NCI-H510A treated with DMSO at 0.1 percent for 48 hours (cell line): ENCODE data around the gene LIF.

ENCODE experiments used
- DNase-seq: peaks from one replicate; lab custom pipeline; 2025; lab: John Stamatoyannopoulos, UW

Gene LIF

DNA sequence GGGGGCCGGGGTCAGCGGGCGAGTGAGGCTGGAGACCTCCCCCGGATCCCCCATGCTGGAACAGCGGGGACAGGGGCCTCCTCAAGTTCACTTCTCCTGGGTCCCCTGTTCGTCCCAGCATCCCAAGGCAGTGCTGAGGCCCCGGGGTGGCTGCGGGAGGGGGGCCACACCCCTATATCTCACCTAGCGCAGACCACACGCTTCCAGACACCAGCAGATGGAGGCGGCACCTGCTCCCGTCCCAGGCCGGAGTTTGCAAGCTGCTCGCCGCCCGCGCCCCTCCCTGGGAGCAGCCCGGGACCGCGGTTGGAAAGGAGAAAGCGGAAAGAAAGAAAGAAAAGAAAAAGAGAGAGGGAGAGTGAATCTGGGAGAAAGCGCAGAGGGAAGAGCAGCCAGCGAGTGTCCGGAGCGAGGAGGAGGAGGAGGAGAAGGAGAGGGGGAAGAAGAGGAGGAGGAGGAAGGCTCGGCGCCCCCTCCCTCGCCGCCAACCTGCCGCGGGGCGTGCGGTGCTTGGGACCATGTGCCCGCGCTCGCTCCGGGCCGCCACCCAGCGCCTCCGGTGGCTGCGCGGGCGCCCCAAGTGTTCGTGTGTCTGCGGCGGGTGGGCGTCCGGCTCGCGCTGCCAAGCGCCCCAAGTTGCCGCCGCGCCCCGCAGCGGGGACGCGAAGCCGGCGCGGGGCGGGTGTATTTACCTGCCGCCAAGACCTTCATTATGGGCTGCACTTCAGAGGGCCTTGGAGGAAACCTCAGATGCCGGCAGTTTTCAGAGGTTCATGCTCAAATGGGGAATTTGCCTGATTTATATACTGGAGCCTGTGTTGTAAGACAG, at the start of gene LIF:
TSS of gene LIF (minus strand) at position 775 of the 829 bp plus-strand sequence. CDS start at position 711, 64 bp downstream.
- DNase-seq: peak; percentile 46

DNA sequence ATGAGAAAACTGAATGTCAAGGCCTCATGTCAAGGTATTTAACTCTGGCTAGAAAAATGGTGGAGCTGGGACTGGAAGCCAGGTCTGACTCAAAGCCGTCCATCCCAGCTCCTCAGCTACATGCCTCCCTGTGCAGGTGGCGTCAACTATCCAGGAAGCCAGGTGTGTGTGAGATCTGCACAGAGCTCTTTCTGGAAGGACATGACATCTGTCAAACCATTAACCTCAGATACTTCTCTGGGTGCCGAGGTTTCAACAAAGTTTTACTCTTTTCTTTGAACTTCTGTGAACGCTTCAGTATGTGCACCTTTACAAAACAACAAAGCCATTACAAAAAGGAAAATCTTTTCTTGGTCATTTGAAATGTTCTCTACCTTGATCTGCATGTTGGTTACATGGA, 49.8 kb upstream of the LIF start:
- DNase-seq: no peak

DNA sequence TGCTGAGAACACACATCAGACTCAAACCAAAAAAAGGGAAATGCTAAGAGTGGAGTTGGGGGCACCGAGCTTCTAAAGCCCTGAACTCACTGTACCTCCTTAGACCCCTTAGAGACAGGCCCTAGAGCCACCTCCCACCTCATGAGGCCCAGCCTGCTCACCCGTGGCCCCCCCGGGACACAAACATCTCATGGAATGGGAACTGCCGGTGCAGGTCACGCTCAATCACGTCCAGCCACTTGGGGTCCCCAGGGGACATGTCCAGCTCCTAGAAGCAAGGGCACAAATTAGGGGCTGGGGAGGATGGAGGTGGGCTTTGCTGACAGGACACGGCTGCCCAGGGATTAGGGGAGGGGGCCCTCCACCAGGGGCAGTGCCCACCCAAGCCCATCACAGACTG, 49.0 kb upstream of the LIF start:
- no peak for DNase-seq

DNA sequence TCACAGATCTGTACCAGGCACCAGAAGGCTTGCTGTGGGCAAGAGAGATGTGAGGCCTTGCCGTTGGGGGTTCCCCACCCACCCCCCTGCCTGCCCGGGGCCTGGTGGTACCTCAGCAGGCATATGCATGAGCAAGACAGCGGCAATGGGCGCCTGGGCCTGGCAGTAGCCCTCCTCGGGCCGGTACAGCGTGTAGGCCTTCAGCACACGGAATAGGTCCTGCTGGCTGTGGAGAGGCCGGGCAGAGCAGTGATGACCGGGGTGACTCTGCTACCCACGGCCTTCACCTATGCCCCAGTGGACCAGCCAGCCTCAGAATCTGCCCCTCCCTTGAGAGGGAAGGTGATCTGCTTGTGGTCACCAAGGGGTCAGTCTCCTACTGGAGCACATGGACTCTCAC, 48.3 kb upstream of the LIF start:
- DNase-seq: no peak

DNA sequence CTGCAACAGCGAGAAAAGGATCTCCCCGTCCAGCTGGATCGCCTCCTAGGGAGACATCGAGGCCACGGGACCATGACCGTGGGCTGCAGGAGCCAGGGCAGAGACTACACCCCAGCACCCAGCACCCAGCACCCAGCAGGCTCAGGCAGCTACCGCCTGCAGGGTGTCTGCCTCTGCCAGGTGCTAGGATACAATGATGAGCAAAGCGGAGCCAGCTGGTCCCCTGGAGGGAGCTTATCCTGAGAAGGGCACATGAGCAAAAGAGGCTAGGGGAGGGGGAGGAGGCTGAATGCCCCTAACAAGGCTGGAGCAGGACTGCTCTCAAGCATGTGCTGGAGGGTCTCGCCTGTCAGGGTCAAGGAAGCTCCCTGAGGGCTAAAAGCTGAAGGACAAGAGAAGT, 47.5 kb upstream of the LIF start:
- no peak for DNase-seq

DNA sequence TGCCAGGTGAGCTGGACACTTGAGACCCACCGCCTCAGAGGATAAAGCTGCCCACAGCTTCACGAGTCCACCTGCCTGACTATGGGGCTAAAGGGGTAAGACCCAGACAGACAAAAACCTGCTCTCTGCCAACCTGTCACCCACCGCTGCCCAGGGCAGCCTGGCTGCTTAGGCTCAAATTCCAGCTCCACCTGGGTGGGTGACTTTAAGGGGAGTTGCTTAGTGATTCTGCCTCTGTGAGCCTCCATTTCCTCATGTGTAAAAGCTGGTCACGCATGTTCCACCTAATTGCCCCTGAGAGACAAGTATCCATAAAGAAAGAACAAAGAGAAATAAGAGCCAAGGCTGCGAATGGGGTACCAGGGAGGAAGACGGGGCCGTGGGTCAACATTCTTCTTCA, 46.5 kb upstream of the LIF start:
- no peak for DNase-seq

DNA sequence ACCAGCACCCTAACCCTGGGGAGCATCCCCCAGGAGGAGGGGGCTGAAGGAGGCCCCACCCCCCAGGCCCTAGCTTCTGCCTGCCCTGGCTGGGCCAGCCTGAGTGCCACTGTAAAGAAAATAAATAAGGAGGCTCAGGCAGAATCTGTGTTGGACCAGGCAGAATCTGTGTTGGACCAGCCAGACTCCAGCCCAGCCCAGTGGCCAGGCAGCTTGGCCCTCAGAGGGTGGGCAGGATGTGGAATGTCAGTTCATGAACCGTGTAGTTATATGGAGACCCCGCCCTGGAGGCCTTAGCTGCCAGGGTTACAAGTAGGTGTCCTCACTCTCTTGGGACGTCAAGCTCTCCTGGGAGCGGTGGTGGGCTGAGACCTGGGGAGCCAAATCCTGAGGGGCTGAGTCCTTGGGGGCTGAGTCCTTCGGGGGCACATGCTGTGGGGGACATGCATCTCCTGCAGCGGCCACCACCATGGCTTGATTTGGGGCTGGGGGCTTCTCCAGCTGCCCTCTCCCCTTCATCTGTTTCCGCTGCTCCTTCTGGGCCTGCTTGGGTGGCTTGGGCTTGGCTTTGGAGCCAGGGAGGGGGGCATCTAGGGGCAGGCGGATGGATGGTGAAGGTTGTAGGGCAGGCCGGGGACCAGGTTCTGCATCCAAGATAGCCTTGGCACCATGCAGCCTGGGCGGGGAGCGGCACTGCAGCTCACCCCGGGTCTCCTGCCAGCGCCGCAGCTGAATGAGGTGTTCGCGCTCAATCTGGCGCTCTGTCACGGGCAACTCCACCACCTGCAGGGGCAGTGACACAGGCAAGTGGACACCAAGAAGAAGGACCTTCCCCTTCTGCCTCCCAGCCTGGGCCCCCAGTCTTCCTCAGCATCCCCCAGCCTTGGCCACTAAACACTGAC, 45.8 kb upstream of the LIF start:
- no peak for DNase-seq

DNA sequence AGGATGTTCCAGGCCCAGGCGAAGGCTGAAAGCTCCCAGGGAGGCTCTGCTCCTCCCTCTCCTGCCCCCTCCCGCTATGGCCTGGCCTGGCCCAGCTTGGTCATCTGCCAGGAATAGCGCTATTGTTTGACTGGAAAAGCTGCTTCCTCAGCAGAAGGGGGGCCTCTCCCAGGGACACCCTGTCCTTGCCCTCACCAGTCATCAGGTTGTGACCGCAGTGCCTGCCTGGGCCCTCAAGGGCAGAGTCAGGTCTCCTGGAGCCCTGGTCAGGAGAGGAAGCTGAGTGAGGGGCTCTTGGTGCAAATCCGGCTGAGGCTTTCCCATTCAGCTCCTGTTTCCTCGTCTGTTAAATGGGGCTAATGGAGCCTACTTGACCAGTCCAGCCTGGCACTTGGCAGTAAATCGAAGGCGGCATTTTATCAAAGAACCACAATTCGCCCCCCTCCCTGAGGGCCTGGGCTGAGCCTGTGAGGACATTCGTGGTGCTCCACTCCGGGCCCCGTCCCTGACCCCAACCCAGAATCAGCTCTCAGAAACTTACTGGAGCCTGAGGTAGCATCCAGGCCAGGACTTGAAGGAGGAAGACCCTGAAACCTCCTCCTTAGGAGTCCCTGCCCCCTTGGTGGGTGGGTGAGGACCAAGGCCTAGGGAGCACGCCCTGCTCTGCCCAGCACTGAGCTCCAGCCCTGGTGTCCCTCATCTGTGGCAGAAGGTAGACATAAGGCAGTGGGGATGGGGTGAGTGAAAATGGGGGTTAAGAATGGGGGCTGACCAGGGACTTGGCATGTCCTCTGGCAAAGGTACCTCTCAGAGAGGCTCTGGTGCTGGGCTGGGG, 44.7 kb upstream of the LIF start:
- peak; percentile 70 for DNase-seq

DNA sequence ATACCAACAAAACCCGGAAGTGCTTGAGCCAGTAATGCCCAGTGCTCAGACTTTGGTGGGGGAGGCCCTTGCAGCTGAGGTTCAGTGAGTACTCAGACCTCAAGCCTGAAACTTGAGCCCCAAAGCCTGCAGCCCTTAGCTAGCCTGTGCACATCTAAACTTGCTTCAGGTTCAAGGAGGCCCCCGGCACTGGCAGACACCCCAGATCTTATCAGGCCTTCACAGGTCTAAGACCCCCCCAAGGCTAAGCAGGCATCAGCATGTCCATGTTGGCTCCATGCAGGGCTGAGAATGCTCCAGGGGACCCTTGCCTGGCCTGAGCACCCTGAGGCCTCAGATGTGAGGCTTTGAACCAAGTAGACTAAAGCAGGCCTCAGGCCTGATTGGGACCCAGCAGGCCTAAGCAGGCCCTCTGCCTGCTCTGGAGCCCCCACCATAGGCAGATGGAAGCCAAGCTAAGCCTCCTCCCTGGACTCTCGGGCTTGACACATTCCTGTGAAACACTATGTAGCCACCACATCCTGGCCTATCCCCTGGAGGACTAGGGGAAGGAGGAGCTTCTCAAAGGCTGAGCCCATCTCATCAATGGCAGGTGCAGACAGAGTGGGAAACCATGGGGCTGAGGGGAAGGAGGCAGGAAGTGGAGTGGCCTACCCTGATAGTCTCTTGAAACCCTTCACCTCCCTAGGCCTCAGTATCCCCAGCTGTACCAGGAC, 43.9 kb upstream of the LIF start:
- peak; percentile 70 for DNase-seq

DNA sequence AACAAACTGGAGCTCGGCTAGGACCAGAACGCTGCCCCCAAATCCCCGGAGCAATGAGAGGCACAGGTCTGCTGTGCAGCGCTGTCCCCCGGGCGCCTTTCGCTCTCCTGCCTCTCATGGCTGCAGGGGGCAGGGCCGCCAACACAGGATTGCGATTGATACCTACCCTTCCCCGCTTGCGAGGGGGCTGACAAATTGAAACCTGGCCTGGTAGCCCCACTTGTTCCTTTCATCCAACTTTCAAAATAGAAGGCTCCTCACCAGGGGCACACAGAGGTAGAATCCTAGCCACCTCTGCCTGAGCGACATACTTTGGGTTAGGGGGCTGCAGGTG, 43.4 kb upstream of the LIF start:
- no peak for DNase-seq

DNA sequence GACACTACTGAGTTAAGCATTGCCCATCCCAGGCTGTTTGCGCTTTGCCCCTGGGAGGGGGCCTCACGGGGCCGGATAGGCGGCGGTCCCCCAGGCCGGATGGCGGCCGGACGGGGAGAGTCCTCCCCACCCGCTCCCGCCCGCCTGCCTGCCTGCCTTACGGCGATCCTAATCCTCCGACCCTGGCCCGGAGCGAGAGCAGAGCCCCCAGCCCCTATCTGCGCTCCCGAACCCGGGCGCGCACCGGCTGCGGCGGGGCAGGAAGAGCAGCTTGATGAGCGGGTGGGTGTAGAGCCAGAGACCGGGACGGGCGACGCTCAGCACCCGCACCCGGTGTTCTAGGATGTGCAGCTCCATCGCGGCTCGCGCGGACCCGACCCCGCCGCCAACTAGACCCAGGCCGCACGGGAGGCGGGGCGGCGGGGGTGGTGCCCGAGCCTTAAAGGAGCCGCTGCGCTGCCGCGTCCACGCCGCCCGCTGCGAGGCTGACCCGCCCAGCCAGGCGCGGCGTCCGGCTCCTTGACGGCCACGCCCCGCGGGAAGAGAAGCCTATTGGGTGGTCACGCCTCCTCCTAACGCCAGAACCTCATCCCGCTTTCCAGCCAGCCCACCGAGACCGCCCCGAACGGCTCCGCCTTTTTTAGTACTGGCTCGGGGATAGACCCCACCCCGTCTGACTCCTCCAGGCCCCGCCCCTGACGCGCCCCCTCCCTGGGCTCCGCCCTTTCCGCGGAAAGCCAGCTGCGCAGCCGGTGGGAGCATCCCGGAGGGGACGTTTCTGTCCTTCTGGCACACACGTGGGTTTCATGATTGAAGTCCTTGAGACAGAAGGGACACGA, 42.8 kb upstream of the LIF start, which contains the start of gene CASTOR1:
TSS of gene CASTOR1 (minus strand) at position 365 of the 839 bp plus-strand sequence. CDS start at position 357, 8 bp downstream.
- peak; percentile 91 for DNase-seq

DNA sequence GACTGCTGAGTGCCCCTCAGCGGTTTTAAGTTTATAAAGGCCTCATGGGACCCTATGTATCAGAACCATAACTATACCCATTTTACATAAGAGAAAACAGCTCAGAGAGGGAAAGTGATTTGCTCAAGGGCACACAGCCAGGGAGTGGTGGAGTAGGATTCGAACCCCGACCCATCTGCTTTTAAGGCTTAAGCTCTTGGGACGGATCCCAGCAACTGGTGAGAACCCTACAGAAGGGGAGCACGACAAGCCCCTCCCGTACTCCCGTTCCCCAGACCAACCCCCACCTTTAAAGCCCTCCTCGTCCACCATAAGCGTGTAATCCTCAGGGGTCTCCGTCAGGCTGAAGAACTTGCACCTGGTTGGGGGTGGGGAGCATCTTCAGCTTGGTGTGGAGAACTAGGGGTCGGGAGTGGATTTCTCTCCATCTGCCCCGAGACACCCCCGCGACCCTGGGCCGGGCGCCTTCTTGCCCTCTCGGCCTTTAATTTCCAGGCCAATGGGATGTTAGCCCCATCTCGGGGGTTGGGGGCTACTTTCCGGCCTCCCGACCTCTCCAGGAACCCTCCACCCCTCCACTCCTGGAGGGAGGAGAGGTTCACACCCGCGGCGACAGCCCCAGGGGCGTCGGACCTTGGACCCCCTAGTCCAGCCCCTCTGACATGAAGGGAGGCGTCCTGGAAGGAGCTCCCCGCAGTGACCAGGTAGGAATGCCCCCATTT, 42.0 kb upstream of the LIF start:
- DNase-seq: no peak

DNA sequence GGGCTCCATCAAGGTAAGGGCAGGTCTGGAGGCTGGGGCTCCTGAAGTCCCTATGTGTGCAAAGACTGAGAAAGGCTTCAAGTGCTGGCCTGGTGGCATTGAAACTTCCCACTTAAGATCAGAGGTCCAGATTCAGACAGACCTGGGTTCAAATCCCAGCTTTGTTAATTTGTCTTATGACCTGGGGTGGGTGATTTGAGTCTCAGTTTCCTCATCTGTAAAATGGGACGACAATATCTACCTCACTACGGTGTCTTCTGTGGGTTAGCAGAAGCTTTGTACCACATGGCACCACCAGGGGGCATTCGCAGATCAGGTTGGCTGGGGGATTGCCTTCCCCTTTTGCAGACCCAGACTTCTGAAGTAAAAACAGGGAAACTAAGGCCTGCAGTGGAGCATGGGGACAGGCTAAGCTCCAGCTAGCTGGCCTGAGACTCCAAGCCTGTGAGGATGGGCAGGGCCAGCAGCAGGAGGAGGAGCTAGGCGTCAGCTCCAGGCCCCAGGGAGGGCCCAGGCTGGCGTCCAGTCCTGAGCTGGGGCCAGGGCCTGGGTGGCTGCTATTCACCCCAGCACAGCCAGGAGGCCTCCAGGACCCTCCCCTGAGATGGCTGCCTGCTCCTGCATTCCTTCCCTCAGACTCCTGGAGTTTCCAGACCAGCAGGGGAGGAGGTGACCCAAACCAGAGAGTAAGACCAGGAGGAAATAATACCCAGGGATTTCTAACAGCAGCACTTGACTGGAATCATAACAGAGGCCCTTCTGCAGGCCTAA, 41.3 kb upstream of the LIF start:
- peak; percentile 46 for DNase-seq

DNA sequence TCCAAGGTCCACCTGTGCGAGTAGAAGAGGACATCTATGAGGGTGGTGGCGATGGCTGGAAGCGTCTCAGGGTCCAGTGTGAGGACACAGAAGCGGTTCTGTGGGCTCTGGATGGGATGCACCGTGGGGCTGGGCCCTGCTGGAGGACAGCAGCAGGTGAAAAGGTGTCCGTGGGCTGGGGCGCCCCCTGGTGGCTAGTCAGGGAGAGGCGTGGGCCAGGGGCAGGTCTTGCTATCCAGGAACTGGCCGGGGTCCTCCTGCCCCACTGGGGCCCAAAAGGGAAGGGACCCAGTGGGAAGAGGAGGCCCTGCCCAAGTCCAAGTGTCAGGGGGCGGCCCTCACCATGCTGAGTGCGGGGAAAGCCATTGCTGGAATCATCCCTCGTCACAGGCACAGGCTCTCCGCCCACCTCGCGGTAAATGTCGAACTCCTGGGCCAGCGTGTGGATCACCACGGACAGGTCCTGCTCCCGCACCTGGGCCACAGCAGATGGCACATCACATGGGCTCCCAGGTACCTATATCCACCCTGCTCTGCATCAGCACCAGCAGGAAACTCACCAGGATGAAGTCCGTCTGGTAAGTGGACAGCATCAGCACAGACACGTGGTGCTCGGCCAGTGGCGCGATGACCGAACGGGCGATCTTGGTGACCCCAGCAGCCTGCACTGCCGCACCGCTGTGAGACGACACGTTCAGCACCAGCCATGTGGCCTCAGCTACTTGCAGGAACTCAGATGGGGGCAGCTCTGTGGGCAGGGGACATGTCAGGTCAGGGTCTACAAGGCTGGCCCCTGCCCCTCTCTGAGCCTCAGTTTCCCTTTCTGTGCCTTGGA, 40.5 kb upstream of the LIF start:
- DNase-seq: peak; percentile 9

DNA sequence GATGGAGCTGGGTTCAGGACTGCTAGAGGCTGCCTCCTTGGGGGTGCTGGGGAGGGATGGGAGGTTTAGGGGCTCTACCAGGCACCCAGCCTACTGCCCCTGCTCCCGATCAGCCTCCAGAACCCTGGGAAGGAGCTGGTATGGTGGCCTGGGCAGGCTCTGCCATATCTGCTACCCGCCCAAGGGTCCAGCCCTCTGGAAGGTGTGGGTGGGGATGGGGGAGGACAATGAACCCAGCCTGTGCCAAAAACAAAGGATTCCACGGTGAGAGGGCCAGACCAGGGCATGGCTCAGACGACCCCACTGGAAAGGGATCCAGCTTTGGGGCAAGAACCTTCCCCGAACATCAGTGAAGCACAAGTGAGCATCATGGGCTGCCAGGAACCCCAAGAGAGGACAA, 39.8 kb upstream of the LIF start:
- DNase-seq: no peak

DNA sequence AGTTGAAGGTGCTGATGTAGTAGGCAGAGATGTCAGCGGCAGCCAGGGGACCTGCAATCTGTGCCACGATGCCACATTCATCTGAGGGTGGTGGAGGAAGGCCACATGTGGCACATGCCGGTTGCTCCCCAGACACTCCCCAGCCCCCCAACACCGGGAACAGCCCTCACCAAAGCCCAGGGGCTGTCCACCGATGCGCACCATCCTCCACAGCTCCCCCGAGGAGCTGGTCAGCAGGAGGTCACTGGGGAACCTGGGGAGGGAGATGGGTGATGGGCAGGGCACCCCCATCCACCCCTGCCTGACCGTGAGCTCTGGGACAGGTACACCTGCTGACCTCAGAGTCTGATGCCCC, 39.3 kb upstream of the LIF start:
- DNase-seq: no peak

DNA sequence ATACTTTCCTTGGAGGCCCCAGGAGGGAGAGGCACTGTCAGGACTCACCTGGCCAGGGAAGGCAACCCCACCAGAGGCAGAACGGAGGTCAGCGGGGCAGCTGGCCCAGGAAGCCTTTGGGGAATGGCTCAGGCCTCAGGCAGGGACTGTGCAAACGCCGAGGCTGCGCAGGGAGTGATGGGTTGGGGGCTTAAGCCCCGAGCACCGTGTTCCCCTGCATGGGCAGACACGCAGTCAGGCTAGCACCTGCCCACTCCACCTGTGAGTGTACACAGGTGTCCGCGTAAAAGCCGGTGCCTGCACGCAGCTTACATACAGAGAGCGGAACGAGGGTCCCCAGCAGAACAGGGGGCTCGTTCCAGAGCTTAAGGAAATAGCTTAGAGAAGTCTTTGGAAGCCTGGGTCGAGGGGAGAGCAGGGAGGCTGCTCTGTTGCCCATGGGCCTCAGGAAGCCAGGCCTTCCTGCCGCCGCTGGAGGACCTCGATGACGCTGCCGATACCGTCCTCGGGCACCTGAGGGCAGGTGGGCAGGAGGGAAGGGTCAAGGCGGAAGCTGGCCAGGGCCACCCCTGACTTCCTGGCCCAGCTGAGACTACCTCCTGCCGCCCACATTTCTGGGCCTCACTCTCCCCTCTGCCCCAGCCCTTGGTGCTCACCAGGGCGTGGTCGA, 38.8 kb upstream of the LIF start:
- DNase-seq: no peak

DNA sequence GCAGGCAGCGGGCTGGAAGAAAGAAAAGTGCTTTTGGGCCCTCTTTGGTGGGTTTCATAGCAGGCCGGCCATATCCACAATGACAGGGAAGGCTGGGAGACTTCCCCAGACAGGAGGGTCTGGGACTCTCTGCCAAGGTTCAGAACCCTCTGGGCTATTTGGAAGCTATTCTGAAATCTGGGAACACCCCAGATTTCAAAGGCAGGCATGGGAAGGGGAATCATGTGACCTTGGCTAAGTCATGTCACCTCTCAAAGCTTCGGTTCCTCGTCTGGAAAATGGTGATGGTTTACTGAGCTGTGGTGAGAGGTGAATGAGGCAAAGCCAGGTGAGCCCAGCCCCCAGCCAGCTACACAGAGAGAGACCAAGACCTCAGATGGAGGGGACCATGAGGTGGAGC, 38.1 kb upstream of the LIF start:
- no peak for DNase-seq
